IMR-90 (cell line): Measurements from ENCODE around the gene SH2D5. TPM values are rescaled to one million over a fixed set of nuclear protein-coding genes. Genes with fewer than 3 reads are reported as not detected.

ENCODE experiments used
- ATAC-seq: fragments of 200-7000 bp; cut with Tn5 transposase; 2 replicates; pipeline ENCODE4 v1.9.1; 2020; ENCODE audit warnings: low read depth, mild to moderate bottlenecking, moderate library complexity
- BruUV-seq: library from RNA; stranded (reverse); fragments of 400-500 nt; replicated peaks from 2 replicates; lab custom pipeline; 2021; lab: Mats Ljungman, UMichigan
- CTCF ChIA-PET: fragments of 300-600 bp; formaldehyde crosslinking; extraction: SDS; loops from one replicate; lab custom pipeline; 2021; ENCODE audit warnings: antibody characterized with exemption; lab: Yijun Ruan, JAX
- POLR2A ChIA-PET: fragments of 300-600 bp; sonication (Branson Sonifier 250); formaldehyde crosslinking; loops from one replicate; lab custom pipeline; 2022; ENCODE audit warnings: antibody characterized with exemption; ENCODE audit not compliant: unreplicated experiment; lab: Charles Lee
- DNase-seq: peaks from one replicate; pipeline ENCODE4 v3.0.0; 2013
- H2AFZ ChIP-seq: replicated peaks from 2 replicates; pipeline ENCODE3; 2013; ENCODE audit warnings: low read length, mild to moderate bottlenecking; ENCODE audit not compliant: poor library complexity
- H2AK5ac ChIP-seq: 2 replicates; pipeline ENCODE4 v1.6.1; 2013; ENCODE audit warnings: low read depth, low read length, inconsistent platforms
- H2AK9ac ChIP-seq: replicated peaks from 2 replicates; pipeline ENCODE3; 2013; ENCODE audit warnings: mild to moderate bottlenecking, low read depth, low read length, moderate library complexity; ENCODE audit not compliant: poor library complexity
- H2BK120ac ChIP-seq: 2 replicates; pipeline ENCODE4 v1.6.1; 2013; ENCODE audit warnings: low read depth, low read length, inconsistent platforms
- H2BK15ac ChIP-seq: 3 replicates; pipeline ENCODE4 v1.6.1; 2013; ENCODE audit warnings: low read depth, low read length, inconsistent platforms
- H2BK20ac ChIP-seq: 2 replicates; pipeline ENCODE4 v1.6.1; 2013; ENCODE audit warnings: low read depth, mild to moderate bottlenecking, inconsistent platforms, low read length, moderate library complexity
- H2BK5ac ChIP-seq: 2 replicates; pipeline ENCODE4 v1.6.1; 2013; ENCODE audit warnings: mild to moderate bottlenecking, low read depth, low read length, inconsistent platforms; ENCODE audit not compliant: poor library complexity, severe bottlenecking
- H3K14ac ChIP-seq: replicated peaks from 2 replicates; pipeline ENCODE4 v1.6.1; 2013; ENCODE audit warnings: low read depth, low read length, inconsistent platforms
- H3K18ac ChIP-seq: 2 replicates; pipeline ENCODE4 v1.6.1; 2013; ENCODE audit warnings: low read depth, low read length, control low read depth
- H3K23ac ChIP-seq: 2 replicates; pipeline ENCODE4 v1.6.1; 2013; ENCODE audit warnings: low read depth, low read length, inconsistent platforms
- H3K27ac ChIP-seq: 2 replicates; pipeline ENCODE4 v1.5.1; 2013; ENCODE audit warnings: mild to moderate bottlenecking, control low read depth, low read length; ENCODE audit not compliant: insufficient read depth
- H3K27me3 ChIP-seq: 2 replicates; pipeline ENCODE4 v1.6.1; 2013; ENCODE audit warnings: low read length; ENCODE audit not compliant: control insufficient read depth, insufficient read depth
- H3K36me3 ChIP-seq: 2 replicates; pipeline ENCODE4 v1.6.1; 2013; ENCODE audit warnings: low read length, mixed read lengths; ENCODE audit not compliant: control insufficient read depth, insufficient read depth
- H3K4ac ChIP-seq: 2 replicates; pipeline ENCODE4 v1.6.1; 2013; ENCODE audit warnings: low read depth, low read length, inconsistent platforms
- H3K4me1 ChIP-seq: 2 replicates; pipeline ENCODE4 v1.6.1; 2013; ENCODE audit warnings: low read length, mixed read lengths; ENCODE audit not compliant: control insufficient read depth, insufficient read depth
- H3K4me2 ChIP-seq: 2 replicates; pipeline ENCODE4 v1.6.1; 2013; ENCODE audit warnings: low read depth, mild to moderate bottlenecking, control low read depth, low read length, moderate library complexity
- H3K4me3 ChIP-seq: 2 replicates; pipeline ENCODE4 v1.5.1; 2013; ENCODE audit warnings: low read depth, mild to moderate bottlenecking, control low read depth, low read length, moderate library complexity; ENCODE audit not compliant: insufficient read depth
- H3K56ac ChIP-seq: 2 replicates; pipeline ENCODE4 v1.6.1; 2013; ENCODE audit warnings: low read length, inconsistent platforms; ENCODE audit not compliant: insufficient read depth; ENCODE audit errors: extremely low read depth
- H3K79me1 ChIP-seq, 2 experiments: 2 replicates each; pipeline ENCODE4 v1.6.1; 2013; ENCODE audit warnings: low read length in 2 of 2, inconsistent platforms in 1 of 2, low read depth in 1 of 2
- H3K9ac ChIP-seq: 2 replicates; pipeline ENCODE4 v1.6.1; 2013; ENCODE audit warnings: low read depth, low read length, control low read depth
- H3K9me1 ChIP-seq: 2 replicates; pipeline ENCODE4 v1.6.1; 2013; ENCODE audit warnings: low read length, inconsistent platforms; ENCODE audit not compliant: insufficient read depth
- H3K9me3 ChIP-seq: 2 replicates; pipeline ENCODE4 v1.6.1; 2013; ENCODE audit warnings: low read length; ENCODE audit not compliant: control insufficient read depth, insufficient read depth
- H4K20me1 ChIP-seq: 2 replicates; pipeline ENCODE4 v1.6.1; 2013; ENCODE audit warnings: low read length, inconsistent platforms; ENCODE audit not compliant: insufficient read depth
- H4K5ac ChIP-seq: 2 replicates; pipeline ENCODE4 v1.6.1; 2013; ENCODE audit warnings: mild to moderate bottlenecking, low read depth, low read length, control low read depth
- H4K8ac ChIP-seq, 2 experiments: 2 replicates each; pipeline ENCODE4 v1.6.1; 2013; ENCODE audit warnings: low read depth in 2 of 2, low read length in 2 of 2, control low read depth in 1 of 2, inconsistent platforms in 1 of 2
- H4K91ac ChIP-seq: 2 replicates; pipeline ENCODE4 v1.6.1; 2013; ENCODE audit warnings: low read depth, low read length, inconsistent platforms; ENCODE audit not compliant: insufficient read depth
- BHLHE40 ChIP-seq: fragments of 150-350 bp; IDR thresholded peaks from 2 replicates; pipeline ENCODE4 v1.6.1; 2016; ENCODE audit warnings: mild to moderate bottlenecking, low read depth, low read length
- CEBPB ChIP-seq: IDR thresholded peaks from 2 replicates; pipeline ENCODE4 v1.6.1; 2012; ENCODE audit warnings: low read depth, low read length, improper control_type of control experiment
- CHD1 ChIP-seq: IDR thresholded peaks from 2 replicates; pipeline ENCODE4 v1.6.1; 2012; ENCODE audit warnings: low read depth, low read length, improper control_type of control experiment
- CTCF ChIP-seq: conservative IDR thresholded peaks from 2 replicates; pipeline ENCODE4 v1.5.1; 2012; ENCODE audit warnings: mild to moderate bottlenecking, low read depth, low read length, improper control_type of control experiment
- FOS ChIP-seq: fragments of 150-350 bp; IDR thresholded peaks from 2 replicates; pipeline ENCODE4 v1.6.1; 2016; ENCODE audit warnings: low read depth, low read length
- MAFK ChIP-seq: IDR thresholded peaks from 2 replicates; pipeline ENCODE4 v1.6.1; 2012; ENCODE audit warnings: low read depth, low read length, improper control_type of control experiment
- MAZ ChIP-seq: IDR thresholded peaks from 2 replicates; pipeline ENCODE4 v1.6.1; 2012; ENCODE audit warnings: low read depth, mild to moderate bottlenecking, low read length, improper control_type of control experiment, moderate library complexity, borderline replicate concordance
- MXI1 ChIP-seq: IDR thresholded peaks from 2 replicates; pipeline ENCODE4 v1.6.1; 2012; ENCODE audit warnings: low read depth, mild to moderate bottlenecking, low read length, moderate library complexity, borderline replicate concordance
- NFE2L2 ChIP-seq: fragments of 150-350 bp; IDR thresholded peaks from 2 replicates; pipeline ENCODE4 v1.6.1; 2016; ENCODE audit warnings: low read depth, mild to moderate bottlenecking, low read length
- POLR2A ChIP-seq: IDR thresholded peaks from 2 replicates; pipeline ENCODE4 v1.6.1; 2012; ENCODE audit warnings: mild to moderate bottlenecking, low read depth, low read length
- RAD21 ChIP-seq: IDR thresholded peaks from 2 replicates; pipeline ENCODE4 v1.6.1; 2012; ENCODE audit warnings: low read length, improper control_type of control experiment
- RCOR1 ChIP-seq: IDR thresholded peaks from 2 replicates; pipeline ENCODE4 v1.6.1; 2012; ENCODE audit warnings: mild to moderate bottlenecking, low read length, improper control_type of control experiment; ENCODE audit not compliant: insufficient replicate concordance
- RFX5 ChIP-seq: IDR thresholded peaks from 2 replicates; pipeline ENCODE4 v1.8.0; 2012; ENCODE audit warnings: low read depth, mild to moderate bottlenecking, low read length, moderate library complexity
- SMC3 ChIP-seq: fragments of 150-350 bp; IDR thresholded peaks from 2 replicates; pipeline ENCODE4 v1.6.1; 2016; ENCODE audit warnings: low read depth, mild to moderate bottlenecking, antibody characterized with exemption, low read length, moderate library complexity
- WGBS, 2 experiments: methylation state at CpG; one replicate each; pipeline versions ENCODE4 v1.1.5 to v1.1.7; 2013; ENCODE audit warnings: missing lambda C conversion rate in 2 of 2; ENCODE audit not compliant: insufficient read length in 1 of 2; ENCODE audit errors: extremely low coverage in 2 of 2; 5-methylcytosine and 5-hydroxymethylcytosine counted together
- dilution Hi-C: fragments of 300-500 bp; cut with HindIII; formaldehyde crosslinking; loops from one replicate; pipeline ENCODE4 v1.14.3; 2018; ENCODE audit warnings: low sequenced_read_pairs; ENCODE audit not compliant: unreplicated experiment
- in situ Hi-C: fragments of 300-500 bp; cut with MboI; formaldehyde crosslinking; loops from 3 replicates; pipeline ENCODE4 v1.14.3; 2019; ENCODE audit warnings: low sequenced_read_pairs, inconsistent platforms, mixed read lengths
- intact Hi-C: fragments of 100-400 bp; cut with micrococcal nuclease; formaldehyde crosslinking; loops from 2 replicates; pipeline ENCODE4 v1.10.0; 2022
- polyA plus RNA-seq, 3 experiments: library from polyadenylated mRNA; depleted of rRNA; stranded (reverse); fragments of >200 nt; gene quantifications; 2 replicates each; pipeline ENCODE4 v1.2.3, GENCODE V29; 2012; ENCODE audit warnings: low replicate concordance in 1 of 3
- total RNA-seq: library from RNA; depleted of rRNA; stranded (reverse); fragments of >200 nt; gene quantifications from 2 replicates; pipeline ENCODE4 v1.2.3, GENCODE V29; 2012
- TF ChIP-seq, protein P1 (sequence below): fragments of 150-350 bp; IDR thresholded peaks from 2 replicates; pipeline ENCODE4 v1.6.1; 2016; ENCODE audit warnings: low read depth, mild to moderate bottlenecking, low read length, moderate library complexity, borderline replicate concordance
- TF ChIP-seq, protein P2 (sequence below): fragments of 150-350 bp; IDR thresholded peaks from 2 replicates; pipeline ENCODE4 v1.6.1; 2017; ENCODE audit warnings: mild to moderate bottlenecking, antibody characterized with exemption, low read length, low read depth

SH2D5 gene
- total and polyA plus RNA-seq, 2 of the 4 experiments (the other 2 are of a cell fraction) = 7.2 to 14.4 TPM

- 73% methylated on average over 2 of the region's 6 CpGs; no CpG with 5 or more reads in 1 of the 2 experiments for WGBS, 2 experiments
- no TSS peak for BruUV-seq
These were observed 53.9 kb downstream of the SH2D5 start for GRCh38 chr1:20678599-20678998.

More at GRCh38 chr1:20678599-20678998, 53.9 kb downstream of the SH2D5 start:
- no peak overlapping the region for H2AK9ac ChIP-seq
- H2AFZ ChIP-seq = no peak overlapping the region
- no peak overlapping the region for H4K5ac ChIP-seq
- no peaks in the 10 kb centered on the region for H3K4me1 ChIP-seq
- no peak overlapping the region for H2AK5ac ChIP-seq
- H2BK5ac ChIP-seq = no peak overlapping the region
- in situ Hi-C loops = loop anchor here (25.0 kb wide), 1 partner anchor 684 kb away; no protein-coding TSS in a partner anchor
- H3K4ac ChIP-seq = no peak overlapping the region
- H2BK120ac ChIP-seq = no peak overlapping the region
- no peak overlapping the region for H2BK15ac ChIP-seq
- dilution Hi-C loops = no loop called here
- H3K27me3 ChIP-seq = no peaks in the 10 kb centered on the region
- H2BK20ac ChIP-seq = no peak overlapping the region
- H3K4me3 ChIP-seq = no peak overlapping the region
- H4K20me1 ChIP-seq = no peaks in the 10 kb centered on the region
- no peak for DNase-seq
- H3K36me3 ChIP-seq = peaks cover 3% of the 10 kb centered on the region; the same call in 1 of the 2 replicates
- H4K91ac ChIP-seq = no peak overlapping the region
- no peak overlapping the region for H3K14ac ChIP-seq
- H4K8ac ChIP-seq = no peak overlapping the region
- CTCF ChIA-PET = no interaction called here
- H3K9me1 ChIP-seq = no peaks in the 10 kb centered on the region
- intact Hi-C loops = no loop called here
- POLR2A ChIA-PET = no interaction called here
- no peak overlapping the region for H3K27ac ChIP-seq
- H3K23ac ChIP-seq = no peak overlapping the region
- no peak overlapping the region for H3K4me2 ChIP-seq
- no peak overlapping the region for H3K9ac ChIP-seq
- H3K9me3 ChIP-seq = no peaks in the 10 kb centered on the region
- H3K18ac ChIP-seq = no peak overlapping the region
- H3K79me1 ChIP-seq = no peaks in the 10 kb centered on the region
- no peak for ATAC-seq
- TF ChIP-seq MXI1 (no peak), POLR2A (no peak), NFE2L2 (no peak), BHLHE40 (no peak), CHD1 (no peak), MAZ (no peak), RFX5 (no peak), FOS (no peak), RAD21 (no peak), SMC3 (no peak), CEBPB (no peak), MAFK (no peak), RCOR1 (no peak), CTCF (no peak)
- TF ChIP-seq, protein P1, sequence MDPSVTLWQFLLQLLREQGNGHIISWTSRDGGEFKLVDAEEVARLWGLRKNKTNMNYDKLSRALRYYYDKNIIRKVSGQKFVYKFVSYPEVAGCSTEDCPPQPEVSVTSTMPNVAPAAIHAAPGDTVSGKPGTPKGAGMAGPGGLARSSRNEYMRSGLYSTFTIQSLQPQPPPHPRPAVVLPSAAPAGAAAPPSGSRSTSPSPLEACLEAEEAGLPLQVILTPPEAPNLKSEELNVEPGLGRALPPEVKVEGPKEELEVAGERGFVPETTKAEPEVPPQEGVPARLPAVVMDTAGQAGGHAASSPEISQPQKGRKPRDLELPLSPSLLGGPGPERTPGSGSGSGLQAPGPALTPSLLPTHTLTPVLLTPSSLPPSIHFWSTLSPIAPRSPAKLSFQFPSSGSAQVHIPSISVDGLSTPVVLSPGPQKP = no peak
- TF ChIP-seq, protein P2, sequence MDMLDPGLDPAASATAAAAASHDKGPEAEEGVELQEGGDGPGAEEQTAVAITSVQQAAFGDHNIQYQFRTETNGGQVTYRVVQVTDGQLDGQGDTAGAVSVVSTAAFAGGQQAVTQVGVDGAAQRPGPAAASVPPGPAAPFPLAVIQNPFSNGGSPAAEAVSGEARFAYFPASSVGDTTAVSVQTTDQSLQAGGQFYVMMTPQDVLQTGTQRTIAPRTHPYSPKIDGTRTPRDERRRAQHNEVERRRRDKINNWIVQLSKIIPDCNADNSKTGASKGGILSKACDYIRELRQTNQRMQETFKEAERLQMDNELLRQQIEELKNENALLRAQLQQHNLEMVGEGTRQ = no peak
- no peak overlapping the region for H3K56ac ChIP-seq
